HG02970 (cell line): ENCODE measurements around the gene ZFTA.
"Not testable (repeated sequence)": the region's sequence is repeated elsewhere in the genome, so short reads cannot be mapped to it uniquely, and the experiment has no call there.

Experiments
- ATAC-seq: cut with Tn5 transposase; IDR thresholded peaks from one replicate; pipeline ENCODE4 v1.9.1; 2021; ENCODE audit warnings: mild to moderate bottlenecking, moderate library complexity, moderate number of reproducible peaks; ENCODE audit not compliant: unreplicated experiment, low FRiP score

Gene ZFTA

GRCh38 chr11:63768237-63769041 is at the start of gene ZFTA:
ZFTA (minus strand) TSS chr11:63768775; CDS start chr11:63768622, 153 bp downstream.
- peak; percentile 52 for ATAC-seq

- ATAC-seq: no peak
Measured at GRCh38 chr11:63817758-63818498, 49.4 kb upstream of the ZFTA start.

GRCh38 chr11:63816732-63817131 is 48.2 kb upstream of the ZFTA start:
- no peak for ATAC-seq

- no peak for ATAC-seq
Measured at GRCh38 chr11:63816166-63816565, 47.6 kb upstream of the ZFTA start.

GRCh38 chr11:63814383-63814736 is 45.8 kb upstream of the ZFTA start:
- ATAC-seq: no peak

GRCh38 chr11:63813563-63814382 is 45.2 kb upstream of the ZFTA start:
- peak; percentile 43 for ATAC-seq

GRCh38 chr11:63813035-63813562 is 44.5 kb upstream of the ZFTA start, which contains the start of gene SPINDOC:
SPINDOC (plus strand) TSS chr11:63813456; CDS start chr11:63813687, 231 bp downstream.
- peak; percentile 69 for ATAC-seq

- ATAC-seq: no peak
Measured at GRCh38 chr11:63811522-63811921, 42.9 kb upstream of the ZFTA start.

- not testable (repeated sequence) for ATAC-seq
Measured at GRCh38 chr11:63810383-63810782, 41.8 kb upstream of the ZFTA start.

GRCh38 chr11:63805844-63806415 is 37.4 kb upstream of the ZFTA start:
- no peak for ATAC-seq

- ATAC-seq: no peak
Measured at GRCh38 chr11:63804259-63804658, 35.7 kb upstream of the ZFTA start.

- no peak for ATAC-seq
Measured at GRCh38 chr11:63802637-63803414, 34.3 kb upstream of the ZFTA start.

- ATAC-seq: no peak
Measured at GRCh38 chr11:63800921-63801320, 32.3 kb upstream of the ZFTA start.

GRCh38 chr11:63795066-63795465 is 26.5 kb upstream of the ZFTA start:
- ATAC-seq: no peak

GRCh38 chr11:63793161-63793560 is 24.6 kb upstream of the ZFTA start:
- no peak for ATAC-seq

- ATAC-seq: no peak
Measured at GRCh38 chr11:63791495-63792167, 23.1 kb upstream of the ZFTA start.

GRCh38 chr11:63785823-63786222 is 17.2 kb upstream of the ZFTA start:
- no peak for ATAC-seq

GRCh38 chr11:63783925-63784592 is 15.5 kb upstream of the ZFTA start:
- ATAC-seq: no peak
